ENCODE measurements around the gene CD44.

CD44 gene

GRCh38 chr11:35235498-35235897 is 96.5 kb downstream of the CD44 start:
- no peaks in the 10 kb centered on the region for H3K4me1 ChIP-seq (ENCODE audit: low read depth, poor library complexity, severe bottlenecking)
- H3K27ac ChIP-seq = no peak overlapping the region
- H3K9ac ChIP-seq = no peak overlapping the region
- no peak for TF ChIP-seq CTCF (conservative IDR thresholded peaks at IDR 0.05; ENCODE audit: low read depth, low read length)
- H3K27me3 ChIP-seq (ENCODE audit: insufficient read depth, low read depth) = no peaks in the 10 kb centered on the region
- no peaks in the 10 kb centered on the region for H3K36me3 ChIP-seq (ENCODE audit: insufficient read depth)
- H3K4me3 ChIP-seq (IDR thresholded peaks at IDR 0.05; ENCODE audit: insufficient read depth, low read depth, low read length) = no peak overlapping the region
- H4K20me1 ChIP-seq (ENCODE audit: insufficient read depth) = no peaks in the 10 kb centered on the region
- H3K79me2 ChIP-seq (ENCODE audit: insufficient read depth, low read depth) = no peaks in the 10 kb centered on the region
- no peak overlapping the region for H3K4me2 ChIP-seq
- H2AFZ ChIP-seq (ENCODE audit: low read depth) = no peak overlapping the region

GRCh38 chr11:35235936-35236666 is 97.1 kb downstream of the CD44 start:
- Histone ChIP-seq H3K9ac (no peak overlapping the region), H3K4me1 (ENCODE audit: low read depth, poor library complexity, severe bottlenecking) (no peaks in the 10 kb centered on the region), H2AFZ (ENCODE audit: low read depth) (no peak overlapping the region), H3K27ac (no peak overlapping the region), H4K20me1 (ENCODE audit: insufficient read depth) (no peaks in the 10 kb centered on the region), H3K4me2 (no peak overlapping the region), H3K79me2 (ENCODE audit: insufficient read depth, low read depth) (no peaks in the 10 kb centered on the region), H3K27me3 (ENCODE audit: insufficient read depth, low read depth) (no peaks in the 10 kb centered on the region), H3K4me3 (IDR thresholded peaks at IDR 0.05; ENCODE audit: insufficient read depth, low read depth, low read length) (no peak overlapping the region), H3K36me3 (ENCODE audit: insufficient read depth) (no peaks in the 10 kb centered on the region)
- TF ChIP-seq CTCF (conservative IDR thresholded peaks at IDR 0.05; ENCODE audit: low read depth, low read length) = no peak

GRCh38 chr11:35236667-35237003 is 97.7 kb downstream of the CD44 start:
- no peak overlapping the region for H3K27ac ChIP-seq
- H3K4me1 ChIP-seq (ENCODE audit: low read depth, poor library complexity, severe bottlenecking) = no peaks in the 10 kb centered on the region
- no peak for TF ChIP-seq CTCF (conservative IDR thresholded peaks at IDR 0.05; ENCODE audit: low read depth, low read length)
- no peak overlapping the region for H3K4me3 ChIP-seq (IDR thresholded peaks at IDR 0.05; ENCODE audit: insufficient read depth, low read depth, low read length)
- no peak overlapping the region for H3K4me2 ChIP-seq
- H2AFZ ChIP-seq (ENCODE audit: low read depth) = no peak overlapping the region
- H3K27me3 ChIP-seq (ENCODE audit: insufficient read depth, low read depth) = no peaks in the 10 kb centered on the region
- H4K20me1 ChIP-seq (ENCODE audit: insufficient read depth) = no peaks in the 10 kb centered on the region
- H3K9ac ChIP-seq = no peak overlapping the region
- no peaks in the 10 kb centered on the region for H3K79me2 ChIP-seq (ENCODE audit: insufficient read depth, low read depth)
- H3K36me3 ChIP-seq (ENCODE audit: insufficient read depth) = no peaks in the 10 kb centered on the region

- Histone ChIP-seq H3K27ac (no peak overlapping the region), H2AFZ (ENCODE audit: low read depth) (no peak overlapping the region), H3K4me3 (IDR thresholded peaks at IDR 0.05; ENCODE audit: insufficient read depth, low read depth, low read length) (no peak overlapping the region), H3K9ac (no peak overlapping the region), H3K27me3 (ENCODE audit: insufficient read depth, low read depth) (no peaks in the 10 kb centered on the region), H3K4me2 (no peak overlapping the region), H3K79me2 (ENCODE audit: insufficient read depth, low read depth) (no peaks in the 10 kb centered on the region), H4K20me1 (ENCODE audit: insufficient read depth) (no peaks in the 10 kb centered on the region), H3K4me1 (ENCODE audit: low read depth, poor library complexity, severe bottlenecking) (no peaks in the 10 kb centered on the region), H3K36me3 (ENCODE audit: insufficient read depth) (no peaks in the 10 kb centered on the region)
- TF ChIP-seq CTCF (conservative IDR thresholded peaks at IDR 0.05; ENCODE audit: low read depth, low read length) = no peak
Observed at GRCh38 chr11:35237351-35237750, 98.4 kb downstream of the CD44 start.

Data from KMS-11 (cell line).